Right ventricle myocardium superior (tissue), 1 donor: Measurements from ENCODE around the gene IL1RAPL2. TPM values are rescaled to one million over a fixed set of nuclear protein-coding genes. Genes with fewer than 3 reads are reported as not detected.

ENCODE experiments used
- ATAC-seq: fragments of 200-7000 bp; cut with Tn5 transposase; one replicate; pipeline ENCODE4 v1.9.1; 2020; ENCODE audit warnings: mild to moderate bottlenecking; ENCODE audit not compliant: poor library complexity
- DNase-seq: peaks from one replicate; pipeline ENCODE4 v3.0.0-alpha.2; 2020
- intact Hi-C: fragments of 100-400 bp; cut with DNase I; formaldehyde crosslinking; loops from one replicate; pipeline ENCODE4 v1.11.2; 2022
- total RNA-seq: library from RNA; stranded (reverse); fragmentation: NEBNext Ultra II Directional; extraction: Animal tissue kit (Norgen Biotek cat#: 25700); gene quantifications from one replicate; pipeline ENCODE4 v1.2.1, GENCODE V29; 2021
- donor health status: DM: no; HTN: yes; CAD: no; lungs with severe emphysema.

The IL1RAPL2 gene
- total RNA-seq, 1 donor from 2014 or later: not detected

GRCh38 chrX:105282077-105282476, 716.1 kb downstream of the IL1RAPL2 start:
- ATAC-seq (no peak), DNase-seq (no peak)
- intact Hi-C loops: no loop called here

- intact Hi-C loops: no loop called here
- DNase-seq (no peak), ATAC-seq (no peak)
These were observed 731.0 kb downstream of the IL1RAPL2 start for GRCh38 chrX:105297041-105297440.

- intact Hi-C loops: no loop called here
- DNase-seq: no peak
- ATAC-seq: no peak
These were observed 733.3 kb downstream of the IL1RAPL2 start for GRCh38 chrX:105299286-105299685.

- ATAC-seq (no peak), DNase-seq (no peak)
- intact Hi-C loops: no loop called here
These were observed 736.2 kb downstream of the IL1RAPL2 start for GRCh38 chrX:105302246-105302645.

- intact Hi-C loops: no loop called here
These were observed 741.8 kb downstream of the IL1RAPL2 start for GRCh38 chrX:105307762-105308161.

GRCh38 chrX:105313596-105313995, 747.6 kb downstream of the IL1RAPL2 start:
- intact Hi-C loops: no loop called here
- DNase-seq (no peak), ATAC-seq (no peak)

More at GRCh38 chrX:105307762-105308161, 741.8 kb downstream of the IL1RAPL2 start:
- ATAC-seq (no peak), DNase-seq (no peak)

- DNase-seq (no peak), ATAC-seq (no peak)
- intact Hi-C loops: no loop called here
These were observed 748.5 kb downstream of the IL1RAPL2 start for GRCh38 chrX:105314458-105314857.

- DNase-seq: no peak
- intact Hi-C loops: no loop called here
- no peak for ATAC-seq
These were observed 749.2 kb downstream of the IL1RAPL2 start for GRCh38 chrX:105315248-105315647.

- intact Hi-C loops: no loop called here
- ATAC-seq: no peak
These were observed 751.1 kb downstream of the IL1RAPL2 start for GRCh38 chrX:105317117-105317516.

GRCh38 chrX:105323928-105324327, 757.9 kb downstream of the IL1RAPL2 start:
- no peak for DNase-seq
- no peak for ATAC-seq
- intact Hi-C loops: no loop called here

More at GRCh38 chrX:105317117-105317516, 751.1 kb downstream of the IL1RAPL2 start:
- DNase-seq: no peak

- intact Hi-C loops: no loop called here
- DNase-seq: no peak
- no peak for ATAC-seq
These were observed 762.8 kb downstream of the IL1RAPL2 start for GRCh38 chrX:105328773-105329172.

- intact Hi-C loops: no loop called here
- no peak for DNase-seq
- no peak for ATAC-seq
These were observed 765.2 kb downstream of the IL1RAPL2 start for GRCh38 chrX:105331244-105331643.

- intact Hi-C loops: no loop called here
- DNase-seq: no peak
- ATAC-seq: no peak
These were observed 781.4 kb downstream of the IL1RAPL2 start for GRCh38 chrX:105347373-105347772.

- no peak for ATAC-seq
- intact Hi-C loops: no loop called here
These were observed 783.5 kb downstream of the IL1RAPL2 start for GRCh38 chrX:105349476-105349875.

GRCh38 chrX:105375816-105376215, 809.8 kb downstream of the IL1RAPL2 start:
- no peak for DNase-seq
- no peak for ATAC-seq
- intact Hi-C loops: no loop called here

More at GRCh38 chrX:105349476-105349875, 783.5 kb downstream of the IL1RAPL2 start:
- no peak for DNase-seq

GRCh38 chrX:105424729-105425128, 858.7 kb downstream of the IL1RAPL2 start:
- ATAC-seq (no peak), DNase-seq (no peak)
- intact Hi-C loops: no loop called here

GRCh38 chrX:105451401-105451800, 885.4 kb downstream of the IL1RAPL2 start:
- no peak for DNase-seq
- ATAC-seq: no peak
- intact Hi-C loops: no loop called here

- intact Hi-C loops: no loop called here
These were observed 892.8 kb downstream of the IL1RAPL2 start for GRCh38 chrX:105458846-105459245.

GRCh38 chrX:105460376-105460775, 894.4 kb downstream of the IL1RAPL2 start:
- no peak for DNase-seq
- no peak for ATAC-seq
- intact Hi-C loops: no loop called here

More at GRCh38 chrX:105458846-105459245, 892.8 kb downstream of the IL1RAPL2 start:
- DNase-seq (no peak), ATAC-seq (no peak)

- ATAC-seq (no peak), DNase-seq (no peak)
- intact Hi-C loops: no loop called here
These were observed 895.0 kb downstream of the IL1RAPL2 start for GRCh38 chrX:105461016-105461415.

GRCh38 chrX:105462186-105462585, 896.2 kb downstream of the IL1RAPL2 start:
- ATAC-seq (no peak), DNase-seq (no peak)
- intact Hi-C loops: no loop called here
